HG02588 (cell line): Measurements from ENCODE around the gene E2F8.
"Not testable (repeated sequence)": the region's sequence is repeated elsewhere in the genome, so short reads cannot be mapped to it uniquely, and the experiment has no call there.

ENCODE experiments used
- ATAC-seq: cut with Tn5 transposase; IDR thresholded peaks from one replicate; pipeline ENCODE4 v1.9.1; 2021; ENCODE audit warnings: mild to moderate bottlenecking, moderate library complexity; ENCODE audit not compliant: unreplicated experiment

E2F8 gene, protein sequence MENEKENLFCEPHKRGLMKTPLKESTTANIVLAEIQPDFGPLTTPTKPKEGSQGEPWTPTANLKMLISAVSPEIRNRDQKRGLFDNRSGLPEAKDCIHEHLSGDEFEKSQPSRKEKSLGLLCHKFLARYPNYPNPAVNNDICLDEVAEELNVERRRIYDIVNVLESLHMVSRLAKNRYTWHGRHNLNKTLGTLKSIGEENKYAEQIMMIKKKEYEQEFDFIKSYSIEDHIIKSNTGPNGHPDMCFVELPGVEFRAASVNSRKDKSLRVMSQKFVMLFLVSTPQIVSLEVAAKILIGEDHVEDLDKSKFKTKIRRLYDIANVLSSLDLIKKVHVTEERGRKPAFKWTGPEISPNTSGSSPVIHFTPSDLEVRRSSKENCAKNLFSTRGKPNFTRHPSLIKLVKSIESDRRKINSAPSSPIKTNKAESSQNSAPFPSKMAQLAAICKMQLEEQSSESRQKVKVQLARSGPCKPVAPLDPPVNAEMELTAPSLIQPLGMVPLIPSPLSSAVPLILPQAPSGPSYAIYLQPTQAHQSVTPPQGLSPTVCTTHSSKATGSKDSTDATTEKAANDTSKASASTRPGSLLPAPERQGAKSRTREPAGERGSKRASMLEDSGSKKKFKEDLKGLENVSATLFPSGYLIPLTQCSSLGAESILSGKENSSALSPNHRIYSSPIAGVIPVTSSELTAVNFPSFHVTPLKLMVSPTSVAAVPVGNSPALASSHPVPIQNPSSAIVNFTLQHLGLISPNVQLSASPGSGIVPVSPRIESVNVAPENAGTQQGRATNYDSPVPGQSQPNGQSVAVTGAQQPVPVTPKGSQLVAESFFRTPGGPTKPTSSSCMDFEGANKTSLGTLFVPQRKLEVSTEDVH

DNA sequence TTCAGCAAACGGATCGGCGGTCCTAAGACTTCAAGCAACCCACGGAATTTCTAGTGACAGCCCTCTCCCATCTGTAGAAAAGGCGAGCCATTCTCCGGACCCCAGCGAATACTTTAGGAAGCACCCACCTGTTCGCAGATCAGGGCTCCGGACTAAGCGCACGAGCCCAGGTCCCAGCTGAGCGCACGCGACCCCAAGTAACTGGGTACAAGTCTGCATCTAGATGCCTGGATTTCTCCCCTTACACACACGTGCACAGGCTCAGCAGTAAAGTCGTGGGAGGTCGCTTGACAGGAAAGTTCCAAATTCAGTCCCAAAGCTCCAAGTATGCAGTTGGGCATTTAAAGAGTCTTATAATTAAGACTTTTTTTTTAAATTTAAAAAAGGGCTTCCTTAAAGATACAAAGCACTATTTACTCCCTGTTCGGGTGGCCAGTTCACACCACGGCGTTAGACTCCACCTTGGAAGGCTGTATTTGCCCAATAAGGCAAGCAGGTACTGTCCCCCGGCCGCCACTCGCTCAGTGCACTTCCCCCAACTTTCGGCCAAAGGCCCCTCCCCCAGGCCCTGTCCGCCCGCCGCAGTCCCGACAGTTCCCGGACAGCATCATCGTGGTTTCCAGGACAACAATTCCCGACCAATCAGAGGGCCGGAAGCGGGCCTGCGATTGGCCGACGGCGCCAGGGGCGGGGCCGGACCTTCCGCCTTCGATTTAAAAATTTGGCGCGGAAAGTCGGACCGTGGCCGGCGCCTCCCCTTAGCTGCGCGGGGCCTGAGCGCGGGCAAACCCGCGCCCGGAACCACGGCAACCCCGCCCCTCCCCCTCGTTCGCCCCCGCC lies at the start of gene E2F8:
TSS of gene E2F8 (minus strand) at position 526 of the 840 bp plus-strand sequence. CDS start 824 bp downstream, outside the sequence.
- peak; percentile 92 for ATAC-seq

DNA sequence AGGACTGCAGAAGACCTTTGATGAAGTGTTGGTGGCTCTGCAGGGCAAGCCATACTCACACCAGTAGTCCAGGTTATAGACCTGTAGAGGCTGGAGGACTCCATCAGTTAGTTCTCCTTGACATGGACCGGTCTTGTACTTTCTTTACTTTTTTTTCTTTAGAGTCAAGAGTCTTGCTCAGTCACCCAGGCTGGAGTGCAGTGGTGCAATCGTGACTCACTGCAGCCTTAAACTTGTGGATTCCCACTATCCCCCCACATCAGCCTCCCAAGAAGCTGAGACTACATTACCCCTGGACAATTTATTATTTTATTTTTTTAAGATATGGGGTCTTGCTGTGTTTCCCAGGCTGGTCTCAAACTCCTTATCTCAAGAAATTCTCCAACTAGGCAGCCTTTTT lies 49.6 kb upstream of the E2F8 start:
- ATAC-seq: no peak

DNA sequence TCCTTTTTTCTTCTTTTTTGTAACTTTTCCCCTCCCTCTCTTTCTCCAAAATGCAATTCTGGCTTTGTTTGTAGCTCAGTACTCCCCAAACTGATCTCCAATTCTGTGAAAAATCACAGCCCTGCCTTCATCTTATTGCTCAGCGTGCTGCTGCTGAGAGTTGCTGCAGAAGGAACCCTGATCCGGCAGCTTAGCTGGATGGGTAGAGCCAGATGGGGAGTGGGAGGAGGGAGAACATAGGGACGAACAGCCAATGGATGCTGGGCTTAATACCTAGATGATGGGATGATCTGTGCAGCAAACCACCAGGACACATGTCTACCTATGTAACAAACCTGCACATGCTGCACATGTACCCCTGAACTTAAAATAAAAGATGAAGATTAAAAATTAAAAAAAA lies 47.5 kb upstream of the E2F8 start:
- ATAC-seq: no peak

DNA sequence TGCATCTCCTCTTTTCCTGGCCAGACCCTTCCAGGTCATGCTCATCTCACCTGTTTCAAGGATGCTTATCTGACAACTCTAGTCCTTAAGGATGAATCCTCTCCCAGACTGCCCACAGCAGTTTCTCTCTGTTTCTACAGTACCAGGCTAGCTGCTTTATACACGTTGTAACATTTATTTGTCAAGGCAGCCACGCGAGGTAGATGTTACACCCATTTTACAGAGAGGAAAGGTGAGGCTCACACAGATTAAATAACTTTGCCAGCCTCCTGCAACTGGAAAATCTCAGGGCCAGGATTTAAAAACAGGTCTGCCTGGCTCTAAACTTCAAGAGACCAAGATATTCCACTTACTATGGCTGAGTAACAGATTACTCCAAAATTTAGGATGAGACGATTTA lies 45.7 kb upstream of the E2F8 start:
- no peak for ATAC-seq

DNA sequence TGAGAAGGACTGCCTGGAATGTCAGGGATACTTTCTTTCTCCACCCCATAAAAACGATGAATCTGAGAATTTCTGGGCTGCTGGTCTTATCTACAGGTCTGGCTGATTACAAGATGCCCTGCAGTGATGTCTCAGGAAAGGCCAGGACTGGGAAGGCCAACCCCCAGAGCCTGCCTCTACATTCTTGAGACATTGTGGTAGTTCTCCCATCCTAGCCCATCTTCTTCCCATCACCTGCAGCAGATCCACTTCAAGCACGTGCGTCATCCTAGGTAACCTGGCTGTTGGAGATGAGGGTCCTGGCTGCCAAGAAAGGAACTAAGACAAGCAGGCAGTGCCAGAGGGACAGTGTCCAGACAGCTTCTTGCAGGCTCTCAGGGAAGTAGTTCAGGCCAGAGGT lies 44.1 kb upstream of the E2F8 start:
- ATAC-seq: no peak

DNA sequence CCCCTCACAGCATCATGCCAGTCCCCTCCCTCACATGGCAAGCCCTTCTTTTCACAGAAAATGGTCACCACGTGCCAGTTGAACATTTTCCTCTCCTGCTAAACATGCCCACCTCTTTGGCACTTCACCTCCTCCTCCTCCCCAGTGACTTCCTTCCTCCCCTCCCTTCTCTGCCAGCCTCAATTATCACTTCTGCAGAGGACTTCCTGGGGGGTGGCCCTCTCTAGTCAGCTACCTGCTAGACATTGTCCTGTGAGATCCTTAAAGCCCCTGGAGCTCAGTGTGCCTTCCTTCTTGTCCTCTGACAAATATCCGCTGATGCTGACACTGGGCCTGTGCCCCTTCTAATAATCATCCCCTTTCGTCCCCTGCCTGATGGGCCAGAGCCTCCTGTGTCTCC lies 43.2 kb upstream of the E2F8 start:
- no peak for ATAC-seq

DNA sequence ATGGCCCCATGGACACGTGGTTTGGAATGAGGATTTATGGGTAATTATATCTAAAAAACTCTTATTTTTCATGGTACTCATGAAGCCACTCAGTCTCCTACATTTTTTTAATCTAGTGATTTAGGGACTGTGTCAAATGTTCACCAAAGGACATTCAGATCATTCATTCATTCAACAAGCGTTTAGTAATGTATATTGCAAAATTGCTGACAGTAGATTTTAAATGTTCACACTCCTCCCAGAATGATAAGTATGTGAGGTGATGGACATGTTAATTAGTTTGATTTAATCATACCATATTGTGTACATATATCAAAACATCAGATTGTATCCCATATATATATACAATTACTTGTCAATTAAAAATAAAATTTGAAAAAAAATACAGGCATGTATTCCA lies 40.8 kb upstream of the E2F8 start:
- no peak for ATAC-seq

DNA sequence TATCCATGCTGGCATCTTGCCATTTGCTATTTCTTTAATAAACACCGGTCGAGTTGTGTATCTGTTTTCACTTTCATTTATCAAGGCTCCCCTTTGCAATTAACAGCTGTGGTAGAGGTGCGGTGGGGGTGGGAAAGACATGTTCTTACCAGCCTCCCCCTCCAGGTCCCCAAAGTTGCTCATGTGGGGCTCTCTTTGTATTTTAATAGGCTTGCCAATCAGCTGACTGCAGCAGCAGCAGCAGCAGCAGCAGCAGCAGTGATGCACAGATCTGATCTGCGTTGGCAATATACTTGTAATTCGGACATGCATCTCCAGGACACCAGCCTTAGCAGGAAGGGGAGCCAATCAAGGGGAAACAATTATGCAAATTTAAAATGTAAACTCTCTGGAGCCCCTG lies 40.3 kb upstream of the E2F8 start:
- peak; percentile 51 for ATAC-seq

DNA sequence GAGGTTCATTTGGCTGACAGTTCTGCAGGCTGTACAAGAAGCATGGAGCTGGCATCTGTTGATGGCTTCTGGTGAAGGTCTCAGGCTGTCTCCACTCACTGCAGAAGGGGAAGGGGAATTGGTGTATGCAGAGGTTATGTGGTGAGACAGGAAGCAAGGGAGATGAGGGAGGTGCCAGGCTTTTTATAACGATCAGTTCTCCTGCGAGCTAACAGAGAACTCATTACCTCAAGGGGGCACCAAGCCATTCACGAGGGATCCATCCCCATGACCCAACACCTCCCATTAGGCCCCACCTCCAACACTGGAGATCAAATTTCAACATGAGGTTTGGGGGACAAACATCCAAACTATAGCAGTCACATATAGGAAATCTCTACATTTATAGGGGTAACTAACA lies 38.7 kb upstream of the E2F8 start:
- ATAC-seq: no peak

DNA sequence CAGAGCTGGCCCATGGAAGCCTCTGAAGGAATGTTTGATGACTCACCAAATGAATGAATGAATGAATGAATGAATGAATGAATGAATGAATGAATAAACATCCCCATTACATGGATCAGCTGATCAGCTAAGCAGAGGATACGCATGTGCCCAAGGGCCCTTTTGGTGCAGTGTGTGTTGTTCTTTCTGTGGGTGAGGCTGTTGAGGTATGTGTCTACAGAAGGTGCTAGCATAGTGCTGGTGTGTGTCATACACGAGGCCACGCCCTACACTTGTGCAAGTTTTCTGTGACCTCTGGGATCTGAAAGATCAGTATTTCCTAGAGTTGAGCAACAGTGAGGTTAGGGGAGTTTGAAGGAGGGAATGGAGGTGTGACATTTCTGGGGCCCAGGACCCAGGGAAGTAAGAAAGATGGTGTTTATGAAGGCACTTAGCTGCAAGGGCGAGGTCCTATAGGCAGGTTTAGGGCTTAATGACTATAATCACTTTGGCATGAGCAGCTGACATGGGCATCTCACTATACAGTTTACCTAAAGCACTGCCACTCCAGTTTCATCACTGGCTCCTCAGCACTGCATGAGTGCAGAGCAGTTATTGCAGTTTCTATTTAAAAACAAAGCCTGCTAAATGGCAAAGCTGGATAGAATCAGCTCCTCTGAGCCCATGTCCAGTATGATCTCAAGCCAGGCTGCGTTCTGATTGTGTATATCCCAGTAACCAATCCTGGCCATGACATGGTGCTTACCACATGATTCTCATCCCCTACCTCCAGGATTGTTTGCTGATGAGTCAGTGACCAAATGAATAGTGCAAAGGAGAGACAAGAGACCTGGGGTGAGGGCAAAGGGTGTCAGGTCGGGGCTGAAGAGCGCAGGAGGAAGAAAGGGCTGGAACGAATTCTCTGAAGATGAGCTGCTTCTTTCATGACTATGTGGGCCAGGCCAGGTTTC lies 36.4 kb upstream of the E2F8 start:
- no peak for ATAC-seq

DNA sequence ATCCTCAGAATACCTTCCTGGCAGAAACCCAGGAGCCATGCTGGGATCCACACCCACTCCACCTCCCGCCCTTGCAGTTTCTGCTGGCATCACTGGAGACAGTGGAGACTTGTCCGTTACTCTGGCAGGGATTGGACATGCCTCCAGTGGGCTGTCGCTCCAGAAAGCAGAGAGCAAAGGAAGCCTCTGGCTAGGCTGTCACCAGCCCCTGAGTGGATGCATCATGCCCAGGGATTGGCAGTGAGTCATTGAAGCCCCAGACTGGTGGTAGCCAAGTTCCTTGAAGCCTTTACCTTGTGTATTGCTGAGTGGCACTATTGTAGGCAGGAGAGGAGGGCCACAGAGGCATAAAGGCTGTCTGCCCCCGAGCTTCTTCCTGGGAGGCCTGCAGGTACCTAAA lies 34.8 kb upstream of the E2F8 start:
- ATAC-seq: no peak

DNA sequence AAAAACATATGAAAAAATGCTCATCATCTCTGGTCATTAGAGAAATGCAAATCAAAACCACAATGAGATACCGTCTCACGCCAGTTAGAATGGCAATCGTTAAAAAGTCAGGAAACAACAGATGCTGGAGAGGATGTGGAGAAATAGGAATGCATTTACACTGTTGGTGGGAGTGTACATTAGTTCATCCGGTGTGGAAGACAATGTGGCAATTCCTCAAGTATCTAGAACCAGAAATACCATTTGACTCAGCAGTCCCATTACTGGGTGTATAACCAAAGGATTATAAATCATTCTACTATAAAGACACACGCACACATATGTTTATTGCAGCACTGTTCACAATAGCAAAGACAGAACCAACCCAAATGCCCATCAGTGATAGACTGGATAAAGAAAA lies 32.5 kb upstream of the E2F8 start:
- not testable (repeated sequence) for ATAC-seq

DNA sequence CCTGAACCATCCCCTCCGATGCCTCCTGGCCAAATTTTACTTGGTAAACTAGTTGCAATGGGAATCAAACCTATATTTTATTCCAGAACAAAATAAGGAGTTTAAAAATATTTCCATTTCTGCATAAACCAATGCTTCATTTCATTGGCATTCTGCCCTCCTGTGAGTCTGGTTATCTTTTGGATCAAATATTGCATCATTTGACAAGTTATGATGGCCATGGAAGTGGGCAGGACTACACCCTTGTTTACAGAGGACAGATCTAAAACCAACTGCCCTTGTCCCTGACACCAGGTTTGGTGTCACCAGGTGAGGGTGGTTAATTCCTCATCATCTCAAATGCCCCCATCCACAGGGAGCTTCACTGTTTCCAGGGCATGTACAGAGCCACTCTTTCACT lies 28.2 kb upstream of the E2F8 start:
- ATAC-seq: no peak

DNA sequence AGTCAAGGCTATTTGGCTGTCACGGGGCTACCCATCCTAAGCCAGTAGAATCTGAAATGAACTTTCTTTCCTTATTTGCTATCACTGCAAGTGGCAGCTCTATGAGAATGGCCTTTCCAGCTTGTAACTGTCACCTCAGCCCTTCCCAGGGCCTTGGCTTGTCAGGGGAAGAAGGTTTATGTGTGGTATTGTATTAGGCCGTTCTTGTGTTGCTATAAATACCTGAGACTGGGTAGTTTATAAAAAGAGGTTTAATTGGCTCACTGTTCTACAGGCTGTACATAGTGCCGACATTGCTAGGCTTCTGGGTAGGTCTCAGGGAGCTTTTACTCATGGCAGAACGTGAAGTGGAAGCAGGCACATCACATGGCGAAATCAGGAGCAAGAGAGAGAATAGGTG lies 26.8 kb upstream of the E2F8 start:
- ATAC-seq: no peak

DNA sequence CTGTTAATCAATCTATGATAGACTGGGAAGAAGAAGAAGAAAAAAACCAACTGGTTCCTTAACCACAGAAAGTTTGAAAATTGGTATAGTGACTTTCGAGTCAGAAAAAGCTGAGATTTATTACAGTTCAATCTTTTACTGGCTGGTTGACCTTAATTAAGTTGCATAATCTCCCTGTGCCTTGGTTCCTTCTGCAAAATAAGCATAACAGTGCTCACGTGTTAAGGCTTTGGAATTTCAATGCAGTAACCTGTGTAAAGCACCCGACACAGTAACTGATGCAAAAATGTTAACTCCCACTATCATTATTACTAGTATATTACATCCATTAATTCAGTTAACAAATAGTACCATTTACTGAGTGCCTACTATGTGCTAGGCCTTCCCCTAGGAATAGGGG lies 22.6 kb upstream of the E2F8 start:
- no peak for ATAC-seq

DNA sequence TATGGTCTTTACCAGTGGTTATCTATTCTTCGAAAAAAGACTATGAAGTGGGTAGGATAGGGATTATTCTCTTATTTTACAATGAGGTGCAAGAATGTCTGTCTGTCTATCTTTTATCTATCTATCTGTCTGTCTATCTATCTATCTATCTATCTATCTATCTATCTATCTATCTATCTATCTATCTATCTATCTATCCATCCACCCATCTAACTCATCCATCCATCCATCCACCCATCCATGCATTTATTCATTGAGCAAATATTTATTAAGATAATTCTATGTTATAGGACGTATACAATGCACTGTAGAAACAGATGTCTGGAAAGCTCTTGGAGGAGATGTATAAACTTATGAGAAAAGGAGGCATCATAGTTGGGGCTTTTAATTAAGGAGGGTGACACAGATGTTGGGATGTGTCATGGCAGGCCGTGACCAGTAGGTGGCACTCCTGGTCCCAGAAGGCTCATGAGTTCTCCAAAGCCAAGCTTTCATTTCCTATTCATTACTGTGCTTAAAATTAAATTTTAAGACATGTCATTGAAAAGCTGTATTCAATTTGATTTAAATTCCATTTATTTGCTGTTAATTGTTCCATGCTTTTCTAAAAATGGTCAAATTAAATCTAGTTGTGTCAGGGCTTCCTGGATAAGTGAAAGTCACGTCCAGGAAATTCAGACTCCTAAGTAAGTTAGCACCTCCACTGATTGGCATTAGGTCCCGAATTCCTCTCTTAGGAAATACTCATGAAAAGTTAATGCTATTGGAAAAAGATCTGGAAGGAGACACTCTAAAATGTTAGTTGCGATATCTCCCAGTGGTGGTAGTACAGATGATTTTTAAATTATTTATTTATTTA lies 19.0 kb upstream of the E2F8 start:
- ATAC-seq: peak; percentile 50

DNA sequence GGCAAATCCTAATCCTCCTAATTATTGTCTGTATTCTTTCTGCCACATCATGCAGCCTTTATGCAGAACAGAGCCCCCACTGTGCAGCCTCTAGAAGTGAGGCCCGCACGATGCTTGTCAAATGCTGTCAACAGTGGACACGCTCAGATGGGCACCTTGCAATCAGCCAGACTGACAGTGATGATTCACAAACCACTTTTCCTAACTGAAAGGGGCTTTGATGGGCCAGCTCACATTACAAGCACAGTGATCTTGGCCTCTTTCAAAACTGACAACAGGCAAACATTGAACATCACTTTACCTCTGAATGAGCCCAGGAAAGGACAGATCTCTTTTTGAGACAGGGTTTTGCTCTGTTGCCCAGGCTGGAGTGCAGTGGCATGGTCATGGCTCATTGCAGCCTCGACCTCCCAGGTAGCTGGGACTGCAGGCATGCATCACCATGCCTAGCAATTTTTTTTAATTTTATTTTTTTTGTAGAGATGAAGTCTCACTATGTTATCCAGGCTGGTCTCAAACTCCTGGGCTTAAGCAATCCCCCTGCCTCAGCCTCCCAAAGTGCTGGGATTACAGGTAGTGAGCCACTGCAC lies 18.0 kb upstream of the E2F8 start:
- ATAC-seq: no peak

DNA sequence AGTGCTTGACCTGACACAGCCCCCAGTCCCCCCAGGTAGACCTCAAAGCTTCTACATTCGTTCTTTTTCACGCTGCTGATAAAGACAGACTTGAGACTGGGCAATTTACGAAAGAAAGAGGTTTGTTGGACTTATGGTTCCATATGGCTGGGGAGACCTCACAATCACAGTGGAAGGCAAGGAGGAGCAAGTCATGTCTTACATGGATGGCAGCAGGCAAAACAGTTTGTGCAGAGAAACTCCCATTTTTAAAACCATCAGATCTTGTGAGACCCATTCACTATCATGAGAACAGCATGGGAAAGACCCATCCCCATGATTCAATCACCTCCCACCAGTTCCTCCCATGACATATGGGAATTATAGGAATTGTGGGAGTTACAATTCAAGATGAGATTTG lies 13.7 kb upstream of the E2F8 start:
- ATAC-seq: not testable (repeated sequence)

DNA sequence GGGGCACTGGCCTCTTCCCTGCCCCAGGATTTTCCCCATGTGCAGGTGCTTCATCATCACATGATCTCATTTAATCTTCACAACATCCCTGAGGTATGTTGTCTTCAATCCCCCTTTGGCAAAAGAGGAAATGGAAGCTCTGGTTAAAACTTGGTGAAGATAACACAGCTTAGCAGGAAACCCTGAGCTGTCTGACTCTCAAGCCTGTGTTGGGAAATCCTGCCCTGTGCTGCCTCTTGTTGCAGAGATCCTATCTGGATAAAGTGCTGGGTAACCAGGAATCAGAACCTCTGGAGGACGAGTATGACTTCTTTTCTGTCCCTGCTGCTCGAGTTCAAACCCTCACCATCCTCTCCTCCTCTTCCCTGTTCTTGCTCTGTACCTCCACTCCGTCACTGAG lies 13.1 kb upstream of the E2F8 start:
- ATAC-seq: no peak
